ENCODE measurements around the gene UBXN1.
"Not testable (repeated sequence)": the region's sequence is repeated elsewhere in the genome, so short reads cannot be mapped to it uniquely, and the experiment has no call there.

UBXN1 gene

GRCh38 chr11:62707277-62707861 lies 28.5 kb upstream of the UBXN1 start, which contains the start of the genes BSCL2 and GNG3:
Gene BSCL2, minus strand, starts transcription at chr11:62707424. Its CDS starts 229 bp downstream, at chr11:62707195.
Gene GNG3, plus strand, starts transcription at chr11:62707676. Its CDS starts 620 bp downstream, at chr11:62708296.
- no peak for DNase-seq

GRCh38 chr11:62706850-62707247 lies 28.0 kb upstream of the UBXN1 start:
- DNase-seq: no peak

- DNase-seq: peak; percentile 93
Measured at GRCh38 chr11:62705880-62706849, 27.3 kb upstream of the UBXN1 start.

GRCh38 chr11:62705413-62705812 lies 26.5 kb upstream of the UBXN1 start:
- DNase-seq: no peak

GRCh38 chr11:62703921-62704320 lies 25.0 kb upstream of the UBXN1 start:
- DNase-seq: not testable (repeated sequence)

GRCh38 chr11:62702246-62702645 lies 23.4 kb upstream of the UBXN1 start:
- no peak for DNase-seq

- DNase-seq: peak; percentile 23
Measured at GRCh38 chr11:62694455-62695167, 15.7 kb upstream of the UBXN1 start.

- DNase-seq: not testable (repeated sequence)
Measured at GRCh38 chr11:62693624-62694023, 14.8 kb upstream of the UBXN1 start.

GRCh38 chr11:62689421-62690183 lies 10.7 kb upstream of the UBXN1 start, which contains the start of gene LRRN4CL:
Gene LRRN4CL, minus strand, starts transcription at chr11:62689530. Its CDS starts 1,022 bp downstream, at chr11:62688508.
- DNase-seq: no peak

GRCh38 chr11:62688491-62688890 lies 9.6 kb upstream of the UBXN1 start:
- no peak for DNase-seq

- DNase-seq: no peak
Measured at GRCh38 chr11:62687508-62688396, 8.9 kb upstream of the UBXN1 start.

- DNase-seq: no peak
Measured at GRCh38 chr11:62682518-62682917, 3.6 kb upstream of the UBXN1 start.

- peak; percentile 61 for DNase-seq
Measured at GRCh38 chr11:62680825-62681240, 2.0 kb upstream of the UBXN1 start.

- no peak for DNase-seq
Measured at GRCh38 chr11:62678433-62678769, 472 bp downstream of the UBXN1 start.

GRCh38 chr11:62677714-62678113 lies 1.2 kb downstream of the UBXN1 start:
- DNase-seq: no peak

- DNase-seq: no peak
Measured at GRCh38 chr11:62677156-62677555, 1.7 kb downstream of the UBXN1 start.

- no peak for DNase-seq
Measured at GRCh38 chr11:62676698-62677097, 2.2 kb downstream of the UBXN1 start.

- DNase-seq: not testable (repeated sequence)
Measured at GRCh38 chr11:62675415-62675814, 3.5 kb downstream of the UBXN1 start.

GRCh38 chr11:62673196-62673525 lies 5.7 kb downstream of the UBXN1 start:
- no peak for DNase-seq

- DNase-seq: peak; percentile 81
Measured at GRCh38 chr11:62671608-62672389, 7.1 kb downstream of the UBXN1 start, which contains the start of the genes LBHD1 and UQCC3. Gene LBHD1, minus strand, starts transcription at chr11:62672267. Its CDS starts 2,236 bp downstream, at chr11:62670031. Gene UQCC3, plus strand, starts transcription at chr11:62671673. Its CDS starts 73 bp downstream, at chr11:62671746.

- DNase-seq: no peak
Measured at GRCh38 chr11:62671236-62671607, 7.7 kb downstream of the UBXN1 start.
